Muscle layer of duodenum (tissue), 2 donors: ENCODE data around the gene ARF1.
A peak's percentile ranks its signal among the peaks of the same experiment; 100 is the strongest.

Source experiments
- H3K27ac ChIP-seq: one replicate; pipeline ENCODE4 v1.7.0; 2013; ENCODE audit warnings: mild to moderate bottlenecking, low read length
- H3K27me3 ChIP-seq: one replicate; pipeline ENCODE4 v1.7.0; 2013; ENCODE audit warnings: low read depth, mild to moderate bottlenecking, control low read depth, low read length
- H3K36me3 ChIP-seq, 2 donors: one replicate each; pipeline ENCODE4 v1.7.0; 2013; ENCODE audit warnings: low read length in 2 of 2, control low read depth in 1 of 2, mild to moderate bottlenecking in 1 of 2; ENCODE audit not compliant: insufficient read depth in 2 of 2, control insufficient read depth in 1 of 2
- H3K4me1 ChIP-seq, 2 donors: one replicate each; pipeline ENCODE4 v1.7.0; 2013; ENCODE audit warnings: low read length in 2 of 2, mild to moderate bottlenecking in 2 of 2, control low read depth in 1 of 2, moderate library complexity in 1 of 2; ENCODE audit not compliant: insufficient read depth in 2 of 2, control insufficient read depth in 1 of 2
- H3K4me3 ChIP-seq, 2 donors: one replicate each; pipeline ENCODE4 v1.7.0; 2013; ENCODE audit warnings: low read length in 2 of 2, low read depth in 1 of 2, mild to moderate bottlenecking in 1 of 2
- H3K9me3 ChIP-seq, 2 donors: one replicate each; pipeline ENCODE4 v1.7.0; 2013; ENCODE audit warnings: low read length in 2 of 2, control low read depth in 1 of 2, mild to moderate bottlenecking in 1 of 2; ENCODE audit not compliant: control insufficient read depth in 1 of 2
- donor health status: healthy.

ARF1 gene

DNA sequence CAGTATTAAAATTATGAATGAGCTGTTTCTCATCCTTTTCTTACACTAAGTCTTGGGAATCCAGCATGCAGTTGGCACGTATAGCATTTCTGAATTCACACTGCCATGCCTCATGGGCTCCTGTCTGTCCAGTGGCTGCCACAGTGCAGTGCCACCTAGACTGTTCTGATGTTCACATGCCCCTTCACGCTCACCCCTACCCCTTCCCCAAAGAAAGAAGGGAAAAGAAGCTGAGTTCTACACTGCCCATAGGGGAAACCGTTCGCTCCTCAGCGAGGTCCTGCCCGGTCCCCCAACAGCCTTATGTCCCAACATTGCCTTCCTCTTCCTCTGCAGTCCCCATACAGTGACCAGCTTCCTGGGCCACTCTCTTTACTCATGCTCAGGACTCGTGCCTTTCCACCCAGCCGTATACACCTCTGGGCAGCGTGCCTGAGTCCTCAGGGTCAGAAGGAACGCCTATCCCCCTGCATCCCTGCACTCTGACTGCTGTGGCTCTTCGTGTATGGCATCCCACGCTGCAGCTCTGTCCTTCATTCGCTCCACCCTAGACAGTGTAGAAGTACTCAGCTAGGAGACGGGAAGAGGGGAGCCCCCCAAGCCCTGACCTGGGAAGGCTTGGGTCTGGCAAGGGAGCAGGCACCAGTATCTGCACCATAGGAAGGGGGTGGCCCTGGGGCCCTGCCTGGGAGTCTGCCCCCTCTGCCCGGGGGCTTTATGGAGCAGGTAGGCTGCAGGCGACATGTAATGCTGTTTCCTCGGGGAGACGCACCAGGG, 24.1 kb upstream of the ARF1 start:
- Histone ChIP-seq H3K4me1 (peaks cover 4 to 22% of the 10 kb centered on the region in 2 donors), H3K27me3 (peaks cover 41% of the 10 kb centered on the region), H3K36me3 (no peaks in the 10 kb centered on the region), H3K27ac (no peak overlapping the region), H3K4me3 (no peak overlapping the region), H3K9me3 (no peaks in the 10 kb centered on the region)

DNA sequence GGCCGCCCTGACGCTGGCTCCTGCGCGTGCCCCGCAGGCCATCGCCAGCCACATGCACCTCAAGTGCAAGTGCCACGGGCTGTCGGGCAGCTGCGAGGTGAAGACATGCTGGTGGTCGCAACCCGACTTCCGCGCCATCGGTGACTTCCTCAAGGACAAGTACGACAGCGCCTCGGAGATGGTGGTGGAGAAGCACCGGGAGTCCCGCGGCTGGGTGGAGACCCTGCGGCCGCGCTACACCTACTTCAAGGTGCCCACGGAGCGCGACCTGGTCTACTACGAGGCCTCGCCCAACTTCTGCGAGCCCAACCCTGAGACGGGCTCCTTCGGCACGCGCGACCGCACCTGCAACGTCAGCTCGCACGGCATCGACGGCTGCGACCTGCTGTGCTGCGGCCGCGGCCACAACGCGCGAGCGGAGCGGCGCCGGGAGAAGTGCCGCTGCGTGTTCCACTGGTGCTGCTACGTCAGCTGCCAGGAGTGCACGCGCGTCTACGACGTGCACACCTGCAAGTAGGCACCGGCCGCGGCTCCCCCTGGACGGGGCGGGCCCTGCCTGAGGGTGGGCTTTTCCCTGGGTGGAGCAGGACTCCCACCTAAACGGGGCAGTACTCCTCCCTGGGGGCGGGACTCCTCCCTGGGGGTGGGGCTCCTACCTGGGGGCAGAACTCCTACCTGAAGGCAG, 23.4 kb upstream of the ARF1 start:
- Histone ChIP-seq H3K4me3 (peak overlapping the region in 1 of 2 donors; percentile 44), H3K27ac (no peak overlapping the region), H3K9me3 (no peaks in the 10 kb centered on the region), H3K36me3 (no peaks in the 10 kb centered on the region), H3K27me3 (peaks cover 47% of the 10 kb centered on the region), H3K4me1 (peaks cover 4 to 22% of the 10 kb centered on the region in 2 donors)

DNA sequence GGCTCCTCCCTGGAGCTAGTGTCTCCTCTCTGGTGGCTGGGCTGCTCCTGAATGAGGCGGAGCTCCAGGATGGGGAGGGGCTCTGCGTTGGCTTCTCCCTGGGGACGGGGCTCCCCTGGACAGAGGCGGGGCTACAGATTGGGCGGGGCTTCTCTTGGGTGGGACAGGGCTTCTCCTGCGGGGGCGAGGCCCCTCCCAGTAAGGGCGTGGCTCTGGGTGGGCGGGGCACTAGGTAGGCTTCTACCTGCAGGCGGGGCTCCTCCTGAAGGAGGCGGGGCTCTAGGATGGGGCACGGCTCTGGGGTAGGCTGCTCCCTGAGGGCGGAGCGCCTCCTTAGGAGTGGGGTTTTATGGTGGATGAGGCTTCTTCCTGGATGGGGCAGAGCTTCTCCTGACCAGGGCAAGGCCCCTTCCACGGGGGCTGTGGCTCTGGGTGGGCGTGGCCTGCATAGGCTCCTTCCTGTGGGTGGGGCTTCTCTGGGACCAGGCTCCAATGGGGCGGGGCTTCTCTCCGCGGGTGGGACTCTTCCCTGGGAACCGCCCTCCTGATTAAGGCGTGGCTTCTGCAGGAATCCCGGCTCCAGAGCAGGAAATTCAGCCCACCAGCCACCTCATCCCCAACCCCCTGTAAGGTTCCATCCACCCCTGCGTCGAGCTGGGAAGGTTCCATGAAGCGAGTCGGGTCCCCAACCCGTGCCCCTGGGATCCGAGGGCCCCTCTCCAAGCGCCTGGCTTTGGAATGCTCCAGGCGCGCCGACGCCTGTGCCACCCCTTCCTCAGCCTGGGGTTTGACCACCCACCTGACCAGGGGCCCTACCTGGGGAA, 22.7 kb upstream of the ARF1 start:
- Histone ChIP-seq H3K4me1 (peaks cover 4 to 22% of the 10 kb centered on the region in 2 donors), H3K27ac (no peak overlapping the region), H3K27me3 (peaks cover 47% of the 10 kb centered on the region), H3K36me3 (no peaks in the 10 kb centered on the region), H3K9me3 (no peaks in the 10 kb centered on the region), H3K4me3 (peak overlapping the region; percentile 30 to 44)

GRCh38 chr1:228060458-228061190, 21.9 kb upstream of the ARF1 start:
- H3K36me3 ChIP-seq: no peaks in the 10 kb centered on the region
- peaks cover 54% of the 10 kb centered on the region for H3K27me3 ChIP-seq
- H3K27ac ChIP-seq: no peak overlapping the region
- peak overlapping the region in 1 of 2 donors; percentile 44 for H3K4me3 ChIP-seq
- no peaks in the 10 kb centered on the region for H3K9me3 ChIP-seq
- peaks cover 4 to 22% of the 10 kb centered on the region in 2 donors for H3K4me1 ChIP-seq

- Histone ChIP-seq H3K4me3 (no peak overlapping the region), H3K36me3 (no peaks in the 10 kb centered on the region), H3K27me3 (peaks cover 57% of the 10 kb centered on the region), H3K27ac (no peak overlapping the region), H3K4me1 (peaks cover 4 to 22% of the 10 kb centered on the region in 2 donors), H3K9me3 (no peaks in the 10 kb centered on the region)
Measured at GRCh38 chr1:228061411-228062084, 21.0 kb upstream of the ARF1 start.

- Histone ChIP-seq H3K4me1 (peaks cover 4 to 22% of the 10 kb centered on the region in 2 donors), H3K27ac (no peak overlapping the region), H3K27me3 (peaks cover 59% of the 10 kb centered on the region), H3K9me3 (no peaks in the 10 kb centered on the region), H3K36me3 (no peaks in the 10 kb centered on the region), H3K4me3 (no peak overlapping the region)
Measured at GRCh38 chr1:228062085-228062791, 20.3 kb upstream of the ARF1 start.

DNA sequence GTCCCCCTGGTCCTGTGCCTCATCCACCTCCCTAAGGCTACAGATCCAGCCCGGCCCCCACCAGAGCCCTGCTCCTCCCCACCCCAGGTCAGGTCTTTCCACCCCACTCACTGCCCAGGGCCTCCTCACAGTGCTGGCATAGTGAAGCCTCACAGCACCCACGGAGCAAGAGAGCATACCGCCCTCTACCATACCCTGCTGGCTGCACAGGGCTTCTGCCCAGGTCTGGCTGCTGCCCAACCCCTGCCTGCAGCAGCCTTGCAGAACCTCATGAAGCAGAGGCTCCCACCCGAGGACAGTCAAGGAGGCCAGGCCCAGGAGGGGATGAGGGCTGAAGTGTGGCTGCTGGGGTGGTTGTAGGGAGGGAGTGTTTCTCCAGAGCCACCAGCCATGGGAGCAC, 19.7 kb upstream of the ARF1 start:
- Histone ChIP-seq H3K27me3 (peaks cover 62% of the 10 kb centered on the region), H3K9me3 (no peaks in the 10 kb centered on the region)

DNA sequence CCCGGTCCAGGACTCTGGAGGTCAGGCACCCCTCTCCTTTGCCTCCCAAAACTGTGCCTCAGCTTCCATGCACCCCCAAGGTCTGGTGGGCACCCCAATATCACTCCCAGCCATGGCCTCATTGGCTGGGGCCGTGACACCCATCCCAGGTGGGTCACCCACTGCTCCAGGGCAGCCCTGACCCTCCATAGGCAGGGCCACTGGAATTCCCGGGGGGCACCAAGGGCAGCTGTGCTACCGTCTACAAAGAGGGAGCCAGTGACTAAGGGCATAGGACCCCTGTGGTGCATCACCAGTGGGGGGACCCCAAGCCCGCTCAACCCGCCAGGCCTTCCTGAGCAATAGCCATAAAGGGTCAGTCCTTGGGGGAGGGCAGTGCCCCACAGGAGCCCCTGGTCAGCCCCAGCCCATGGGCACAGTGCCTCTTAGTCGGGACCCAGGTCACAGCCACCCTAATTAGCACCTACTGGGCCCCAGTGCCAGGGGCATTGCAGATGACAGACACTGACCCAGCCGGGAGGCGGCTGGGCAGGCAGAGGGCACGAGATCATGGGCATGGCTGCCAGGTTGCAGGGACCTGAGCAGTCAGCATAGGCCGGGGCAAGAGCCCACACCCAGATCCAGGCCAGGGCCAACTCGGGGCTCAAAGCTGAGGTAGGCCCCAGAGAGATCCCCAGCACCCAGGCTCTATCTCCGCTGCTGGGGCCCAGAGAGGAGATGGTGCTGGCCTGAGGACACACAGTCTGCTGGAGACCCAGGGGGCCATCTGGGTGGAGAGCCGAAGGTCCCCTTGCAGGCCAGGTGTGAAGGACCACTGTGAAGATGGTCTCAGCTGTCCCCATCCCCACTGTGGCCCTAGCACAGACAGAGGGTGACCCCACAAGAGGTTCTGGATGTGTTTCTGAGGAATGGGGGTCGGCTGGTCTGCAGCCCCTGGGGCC, 19.0 kb upstream of the ARF1 start:
- no peaks in the 10 kb centered on the region for H3K9me3 ChIP-seq
- peaks cover 4 to 22% of the 10 kb centered on the region in 2 donors for H3K4me1 ChIP-seq
- H3K36me3 ChIP-seq: no peaks in the 10 kb centered on the region
- H3K4me3 ChIP-seq: no peak overlapping the region
- H3K27ac ChIP-seq: no peak overlapping the region
- H3K27me3 ChIP-seq: peaks cover 59% of the 10 kb centered on the region

More for the DNA sequence above, 19.7 kb upstream of the ARF1 start:
- no peak overlapping the region for H3K27ac ChIP-seq
- H3K4me3 ChIP-seq: no peak overlapping the region
- H3K4me1 ChIP-seq: peaks cover 4 to 22% of the 10 kb centered on the region in 2 donors
- no peaks in the 10 kb centered on the region for H3K36me3 ChIP-seq

GRCh38 chr1:228064296-228064695, 18.2 kb upstream of the ARF1 start:
- no peaks in the 10 kb centered on the region for H3K36me3 ChIP-seq
- peaks cover 53% of the 10 kb centered on the region for H3K27me3 ChIP-seq
- no peak overlapping the region for H3K27ac ChIP-seq
- H3K4me3 ChIP-seq: no peak overlapping the region
- H3K9me3 ChIP-seq: no peaks in the 10 kb centered on the region
- peaks cover 4 to 18% of the 10 kb centered on the region in 2 donors for H3K4me1 ChIP-seq
